Hepatocyte (in vitro differentiated cells): ENCODE results near the gene RB1. TPM values are rescaled to one million over a fixed set of nuclear protein-coding genes. Genes with fewer than 3 reads are reported as not detected.

Experiments
- DNase-seq: peaks from one replicate; pipeline ENCODE4 v3.0.0-alpha.2; 2016; ENCODE audit warnings: low spot score
- H2AFZ ChIP-seq: fragments of 200-600 bp; sonication (generic); 2 replicates; pipeline ENCODE4 v1.6.0; 2016; ENCODE audit warnings: antibody characterized with exemption, mild to moderate bottlenecking
- H3K27ac ChIP-seq: fragments of 200-600 bp; sonication (generic); 2 replicates; pipeline ENCODE4 v1.5.1; 2016; ENCODE audit warnings: mild to moderate bottlenecking
- H3K27me3 ChIP-seq: fragments of 200-600 bp; sonication (generic); 2 replicates; pipeline ENCODE4 v1.6.1; 2016
- H3K36me3 ChIP-seq: fragments of 200-600 bp; sonication (generic); replicated peaks from 2 replicates; pipeline ENCODE4 v1.5.1; 2016; ENCODE audit warnings: low read depth; ENCODE audit not compliant: insufficient read depth
- H3K4me1 ChIP-seq: fragments of 200-600 bp; sonication (generic); 2 replicates; pipeline ENCODE4 v1.5.1; 2016; ENCODE audit warnings: mild to moderate bottlenecking, moderate library complexity; ENCODE audit not compliant: insufficient read depth
- H3K4me2 ChIP-seq: fragments of 200-600 bp; sonication (generic); 2 replicates; pipeline ENCODE4 v1.6.0; 2016
- H3K4me3 ChIP-seq: fragments of 200-600 bp; sonication (generic); 2 replicates; pipeline ENCODE4 v1.5.1; 2016; ENCODE audit warnings: mild to moderate bottlenecking
- H3K79me2 ChIP-seq: fragments of 200-600 bp; sonication (generic); 2 replicates; pipeline ENCODE4 v1.6.0; 2017; ENCODE audit warnings: mild to moderate bottlenecking
- H3K9me2 ChIP-seq: fragments of 200-600 bp; sonication (generic); replicated peaks from 2 replicates; pipeline ENCODE4 v1.6.0; 2017; ENCODE audit warnings: mild to moderate bottlenecking; ENCODE audit not compliant: insufficient read depth
- H3K9me3 ChIP-seq: fragments of 200-600 bp; sonication (generic); 2 replicates; pipeline ENCODE4 v1.5.1; 2016; ENCODE audit warnings: low read depth, mild to moderate bottlenecking
- H4K20me1 ChIP-seq: fragments of 200-600 bp; sonication (generic); 2 replicates; pipeline ENCODE4 v1.6.0; 2016; ENCODE audit warnings: mild to moderate bottlenecking; ENCODE audit not compliant: insufficient read depth, poor library complexity, severe bottlenecking
- CTCF ChIP-seq: fragments of 200-600 bp; sonication (generic); IDR thresholded peaks from 2 replicates; pipeline ENCODE4 v1.5.1; 2016; ENCODE audit warnings: antibody characterized with exemption, mild to moderate bottlenecking; ENCODE audit not compliant: poor library complexity
- EZH2 ChIP-seq: fragments of 200-600 bp; sonication (generic); IDR thresholded peaks from 2 replicates; pipeline ENCODE4 v1.6.1; 2016; ENCODE audit warnings: antibody characterized with exemption, mild to moderate bottlenecking, borderline replicate concordance
- EZH2phosphoT487 ChIP-seq: fragments of 200-600 bp; sonication (generic); IDR thresholded peaks from one replicate; pipeline ENCODE4 v1.6.1; 2018; ENCODE audit warnings: antibody characterized with exemption, mild to moderate bottlenecking, low read depth, moderate library complexity; ENCODE audit not compliant: unreplicated experiment, severe bottlenecking
- WGBS: methylation state at CpG from one replicate; pipeline ENCODE4 v1.1.6; 2016; ENCODE audit warnings: low lambda C conversion rate; ENCODE audit errors: missing lambda C conversion rate; 5-methylcytosine and 5-hydroxymethylcytosine counted together
- polyA plus RNA-seq: library from polyadenylated mRNA; unstranded; fragments of >200 nt; fragmentation: Nextera tagmentation; extraction: Ambion mirVana; gene quantifications from 2 replicates; pipeline ENCODE4 v1.2.1, GENCODE V29; 2016
- total RNA-seq: library from RNA; depleted of rRNA; stranded (reverse); fragments of >200 nt; gene quantifications from 2 replicates; pipeline ENCODE4 v1.2.3, GENCODE V29; 2014

RB1 gene
- total and polyA plus RNA-seq, 2 experiments from 2014 or later, result 17.5 to 45.1 TPM

- no peak overlapping the region for H2AFZ ChIP-seq
- H3K36me3 ChIP-seq, result no peaks in the 10 kb centered on the region
- no peak overlapping the region for H3K4me3 ChIP-seq
- H3K4me2 ChIP-seq, result no peak overlapping the region
- no peaks in the 10 kb centered on the region for H3K9me3 ChIP-seq
- DNase-seq, result no peak
- H3K9me2 ChIP-seq, result no peaks in the 10 kb centered on the region
- TF ChIP-seq EZH2 (no peak), CTCF (no peak), EZH2phosphoT487 (no peak)
- H3K27me3 ChIP-seq, result no peaks in the 10 kb centered on the region
- no peaks in the 10 kb centered on the region for H3K79me2 ChIP-seq
- H4K20me1 ChIP-seq, result no peaks in the 10 kb centered on the region
- no peaks in the 10 kb centered on the region for H3K4me1 ChIP-seq
- 58% methylated on average over 2 of the region's 2 CpGs for WGBS
- H3K27ac ChIP-seq, result peak overlapping the region; percentile 59
These were observed 190.3 kb downstream of the RB1 start for GRCh38 chr13:48493851-48494250.

DNA sequence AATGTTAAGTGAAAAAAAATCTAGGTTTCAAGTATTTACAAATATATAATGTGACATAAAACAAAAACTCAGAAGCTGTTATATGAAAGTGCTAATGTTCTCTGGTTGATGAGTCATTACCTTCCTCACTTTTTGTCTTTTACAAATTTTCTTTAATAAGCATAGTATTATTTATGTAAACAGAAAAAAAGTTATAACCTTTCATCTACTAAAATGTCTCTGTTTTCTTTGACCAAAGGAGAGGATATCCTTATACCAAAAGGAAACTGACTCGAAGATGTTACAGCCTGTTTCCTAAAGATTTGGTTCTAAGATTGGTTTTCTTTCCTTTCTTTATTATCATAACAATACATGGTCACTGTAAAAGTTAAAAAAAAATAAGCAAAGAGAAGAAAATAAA is 191.3 kb downstream of the RB1 start:
- H3K9me3 ChIP-seq, result no peaks in the 10 kb centered on the region
- no peak overlapping the region for H3K27ac ChIP-seq
- H3K27me3 ChIP-seq, result no peaks in the 10 kb centered on the region
- H3K36me3 ChIP-seq, result no peaks in the 10 kb centered on the region
- no peak for DNase-seq
- H4K20me1 ChIP-seq, result no peaks in the 10 kb centered on the region
- no peaks in the 10 kb centered on the region for H3K79me2 ChIP-seq
- TF ChIP-seq EZH2 (no peak), EZH2phosphoT487 (no peak), CTCF (no peak)
- H3K4me2 ChIP-seq, result no peak overlapping the region
- no peak overlapping the region for H3K4me3 ChIP-seq
- WGBS, result 90% methylated on average over 1 of the region's 1 CpG
- no peaks in the 10 kb centered on the region for H3K4me1 ChIP-seq
- no peaks in the 10 kb centered on the region for H3K9me2 ChIP-seq
- no peak overlapping the region for H2AFZ ChIP-seq

- no peaks in the 10 kb centered on the region for H3K79me2 ChIP-seq
- no peak overlapping the region for H3K4me3 ChIP-seq
- no peaks in the 10 kb centered on the region for H3K4me1 ChIP-seq
- 72% methylated on average over 6 of the region's 7 CpGs for WGBS
- DNase-seq, result no peak
- TF ChIP-seq CTCF (no peak), EZH2 (no peak), EZH2phosphoT487 (no peak)
- H3K4me2 ChIP-seq, result peak overlapping the region; percentile 18
- no peaks in the 10 kb centered on the region for H3K36me3 ChIP-seq
- no peak overlapping the region for H3K27ac ChIP-seq
- no peaks in the 10 kb centered on the region for H3K9me2 ChIP-seq
- no peaks in the 10 kb centered on the region for H3K27me3 ChIP-seq
- no peaks in the 10 kb centered on the region for H4K20me1 ChIP-seq
- no peaks in the 10 kb centered on the region for H3K9me3 ChIP-seq
- H2AFZ ChIP-seq, result no peak overlapping the region
These were observed 193.0 kb downstream of the RB1 start for GRCh38 chr13:48496271-48497161.
